SK-N-SH treated with all-trans-retinoic acid at 6 μM for 48 hours (cell line): Measurements from ENCODE around the gene AKT1S1.

ENCODE experiments used
- ATAC-seq: fragments of 200-7000 bp; cut with Tn5 transposase; 3 replicates; pipeline ENCODE4 v1.9.1; 2020; ENCODE audit warnings: mild to moderate bottlenecking, moderate library complexity
- ARNTL ChIP-seq: fragments of 450-650 bp; formaldehyde crosslinking; IDR thresholded peaks from 2 replicates; pipeline ENCODE4 v1.5.0; 2020; ENCODE audit warnings: low read depth, mild to moderate bottlenecking, moderate library complexity, borderline replicate concordance
- BACH2 ChIP-seq: fragments of 250-450 bp; sonication (Bioruptor Pico); IDR thresholded peaks from 2 replicates; pipeline ENCODE4 v1.9.0; 2021; ENCODE audit warnings: mild to moderate bottlenecking, borderline replicate concordance
- CREB5 ChIP-seq: fragments of 250-450 bp; sonication (Bioruptor Pico); IDR thresholded peaks from 2 replicates; pipeline ENCODE4 v1.5.1; 2020; ENCODE audit warnings: low read depth, mild to moderate bottlenecking, moderate library complexity
- CSDC2 ChIP-seq: fragments of 250-450 bp; sonication (Bioruptor Pico); IDR thresholded peaks from 2 replicates; pipeline ENCODE4 v1.5.0; 2020; ENCODE audit warnings: mild to moderate bottlenecking, moderate library complexity
- CSRNP3 ChIP-seq: fragments of 250-450 bp; sonication (Bioruptor Pico); IDR thresholded peaks from 2 replicates; pipeline ENCODE4 v1.5.1; 2021; ENCODE audit warnings: mild to moderate bottlenecking, moderate library complexity
- ESRRG ChIP-seq: fragments of 250-450 bp; sonication (Bioruptor Pico); IDR thresholded peaks from 2 replicates; pipeline ENCODE4 v1.6.1; 2021; ENCODE audit warnings: mild to moderate bottlenecking
- GLIS3 ChIP-seq: fragments of 250-450 bp; sonication (Bioruptor Pico); IDR thresholded peaks from 2 replicates; pipeline ENCODE4 v1.5.0; 2020; ENCODE audit warnings: mild to moderate bottlenecking, moderate library complexity
- PATZ1 ChIP-seq: fragments of 250-450 bp; sonication (Bioruptor Pico); IDR thresholded peaks from 2 replicates; pipeline ENCODE4 v1.8.0; 2020; ENCODE audit warnings: mild to moderate bottlenecking, moderate library complexity, borderline replicate concordance
- POU6F1 ChIP-seq: fragments of 250-450 bp; sonication (Bioruptor Pico); IDR thresholded peaks from 2 replicates; pipeline ENCODE4 v1.8.0; 2021; ENCODE audit warnings: low read depth, mild to moderate bottlenecking, moderate library complexity, borderline replicate concordance
- PPARA ChIP-seq: fragments of 250-450 bp; sonication (Bioruptor Pico); IDR thresholded peaks from 2 replicates; pipeline ENCODE4 v1.5.0; 2020; ENCODE audit warnings: mild to moderate bottlenecking, borderline replicate concordance
- RARB ChIP-seq: fragments of 250-450 bp; sonication (Bioruptor Pico); IDR thresholded peaks from 2 replicates; pipeline ENCODE4 v1.8.0; 2021; ENCODE audit warnings: mild to moderate bottlenecking, moderate library complexity
- TCF4 ChIP-seq: fragments of 250-450 bp; sonication (Bioruptor Pico); IDR thresholded peaks from 2 replicates; pipeline ENCODE4 v1.8.0; 2021; ENCODE audit warnings: mild to moderate bottlenecking, moderate library complexity, borderline replicate concordance
- TSHZ2 ChIP-seq: fragments of 250-450 bp; sonication (Bioruptor Pico); IDR thresholded peaks from 2 replicates; pipeline ENCODE4 v1.5.0; 2020; ENCODE audit warnings: mild to moderate bottlenecking, moderate library complexity
- ZC3H10 ChIP-seq: fragments of 250-450 bp; sonication (Bioruptor Pico); IDR thresholded peaks from 2 replicates; pipeline ENCODE4 v1.5.1; 2021; ENCODE audit warnings: mild to moderate bottlenecking, moderate library complexity
- ZFP3 ChIP-seq: fragments of 250-450 bp; sonication (Bioruptor Pico); IDR thresholded peaks from 2 replicates; pipeline ENCODE4 v1.5.0; 2020; ENCODE audit warnings: mild to moderate bottlenecking, moderate library complexity
- ZFP30 ChIP-seq: fragments of 450-650 bp; formaldehyde crosslinking; IDR thresholded peaks from 2 replicates; pipeline ENCODE4 v1.5.0; 2022; ENCODE audit warnings: mild to moderate bottlenecking, moderate library complexity
- ZNF565 ChIP-seq: fragments of 450-650 bp; formaldehyde crosslinking; conservative IDR thresholded peaks from 2 replicates; pipeline ENCODE4 v1.5.0; 2020; ENCODE audit warnings: low read depth, mild to moderate bottlenecking, moderate library complexity
- ZNF70 ChIP-seq: fragments of 450-650 bp; formaldehyde crosslinking; IDR thresholded peaks from 2 replicates; pipeline ENCODE4 v1.5.0; 2020; ENCODE audit warnings: mild to moderate bottlenecking, moderate library complexity
- ZNF8 ChIP-seq: fragments of 450-650 bp; formaldehyde crosslinking; IDR thresholded peaks from 2 replicates; pipeline ENCODE4 v1.5.0; 2020; ENCODE audit warnings: mild to moderate bottlenecking, moderate library complexity

The AKT1S1 gene

GRCh38 chr19:49857838-49858087 is 19.4 kb downstream of the AKT1S1 start:
- TF ChIP-seq ZNF70 (CRISPR knock-in tag): no peak
- no peak for TF ChIP-seq GLIS3 (CRISPR knock-in tag)
- TF ChIP-seq ESRRG (CRISPR knock-in tag): no peak
- no peak for TF ChIP-seq TCF4
- no peak for TF ChIP-seq TSHZ2 (CRISPR knock-in tag)
- TF ChIP-seq BACH2: no peak
- ATAC-seq: no peak

- TF ChIP-seq ZNF565 (no peak), CSRNP3 (CRISPR knock-in tag) (no peak), RARB (CRISPR knock-in tag) (no peak), ARNTL (CRISPR knock-in tag) (no peak), POU6F1 (CRISPR knock-in tag) (no peak), ESRRG (CRISPR knock-in tag) (no peak), TCF4 (no peak), CSDC2 (CRISPR knock-in tag) (no peak), ZFP30 (CRISPR knock-in tag) (no peak)
These were observed 19.9 kb downstream of the AKT1S1 start for GRCh38 chr19:49857061-49857837.

GRCh38 chr19:49856574-49857021 is 20.6 kb downstream of the AKT1S1 start:
- no peak for TF ChIP-seq CSRNP3 (CRISPR knock-in tag)
- TF ChIP-seq TCF4: no peak
- TF ChIP-seq BACH2: no peak
- no peak for TF ChIP-seq ZNF8 (CRISPR knock-in tag)
- TF ChIP-seq ZNF70 (CRISPR knock-in tag): no peak
- TF ChIP-seq ZC3H10: no peak
- no peak for TF ChIP-seq ARNTL (CRISPR knock-in tag)
- TF ChIP-seq ZNF565: no peak
- no peak for TF ChIP-seq PATZ1
- TF ChIP-seq ZFP3 (CRISPR knock-in tag): no peak
- TF ChIP-seq RARB (CRISPR knock-in tag): no peak
- no peak for TF ChIP-seq CSDC2 (CRISPR knock-in tag)
- TF ChIP-seq CREB5 (CRISPR knock-in tag): no peak
- TF ChIP-seq TSHZ2 (CRISPR knock-in tag): no peak
- TF ChIP-seq PPARA: no peak
- TF ChIP-seq ESRRG (CRISPR knock-in tag): no peak
- ATAC-seq: no peak

More at GRCh38 chr19:49857061-49857837, 19.9 kb downstream of the AKT1S1 start:
- no peak; the same call in 2 of the 3 replicates for ATAC-seq
